Measurements from ENCODE around the gene PCDH1.

PCDH1 gene

DNA sequence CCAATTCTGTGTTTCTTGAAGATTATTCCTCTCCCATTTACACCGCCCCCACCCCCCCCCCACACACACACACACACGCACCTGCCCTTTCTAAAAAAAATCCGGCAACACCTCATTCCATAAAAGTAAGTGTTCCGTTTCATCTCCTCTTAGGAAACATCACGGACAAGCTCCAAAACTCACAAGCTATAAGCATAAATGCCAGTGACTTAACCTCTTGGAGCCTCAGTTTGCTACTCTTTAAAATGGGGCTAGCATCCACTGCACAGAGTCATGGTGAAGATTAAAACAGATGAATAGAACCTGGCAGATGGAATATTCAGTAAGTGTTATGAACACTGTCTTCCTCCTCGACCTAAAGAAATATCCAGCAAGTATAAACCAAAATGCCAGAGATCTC is 70.5 kb downstream of the PCDH1 start:
- DNase-seq (ENCODE audit: low spot score): no peak

DNA sequence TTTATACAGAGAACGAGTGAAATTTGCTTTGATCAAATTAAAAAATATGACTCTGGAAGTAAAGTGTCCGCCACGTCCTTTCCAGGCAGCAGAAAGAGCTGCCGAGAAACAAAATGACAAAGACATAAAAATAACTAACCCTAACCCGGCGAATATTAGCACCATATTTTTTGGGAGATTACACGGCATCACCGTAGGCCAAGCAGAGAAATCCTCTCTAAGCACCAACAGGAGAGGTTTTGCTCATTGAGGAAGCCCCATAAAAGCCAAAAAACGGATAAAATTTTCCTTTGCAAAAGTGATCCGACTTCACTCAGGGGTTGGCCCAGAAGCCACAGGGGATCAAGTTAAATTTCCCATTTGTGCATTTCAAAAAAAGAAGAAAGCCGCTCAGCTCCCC is 70.9 kb downstream of the PCDH1 start:
- no peak for DNase-seq (ENCODE audit: low spot score)

GRCh38 chr5:141806626-141807025 is 71.6 kb downstream of the PCDH1 start:
- no peak for DNase-seq (ENCODE audit: low spot score)

GRCh38 chr5:141805874-141806595 is 72.2 kb downstream of the PCDH1 start:
- no peak for DNase-seq (ENCODE audit: low spot score)

DNA sequence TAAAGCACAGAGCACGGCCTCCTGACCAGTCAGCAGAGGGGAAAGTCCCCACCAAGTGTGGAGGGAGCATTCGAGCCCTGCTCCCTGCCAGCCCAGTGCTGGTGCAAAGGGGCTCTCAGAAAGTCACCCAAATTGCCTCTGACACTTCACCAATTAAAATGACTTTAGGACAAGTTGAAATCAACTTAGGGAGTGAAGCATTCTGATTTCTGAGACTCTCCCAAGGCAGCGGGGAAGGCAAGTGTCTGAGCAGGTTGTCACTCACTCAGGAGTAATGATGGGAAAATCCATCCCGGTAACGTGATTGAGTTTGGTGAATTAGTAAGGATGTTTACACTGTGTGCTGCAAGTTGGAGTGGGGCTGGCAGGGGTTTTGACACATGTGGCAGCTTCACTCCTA is 73.7 kb downstream of the PCDH1 start:
- DNase-seq (ENCODE audit: low spot score): no peak
